K562 (cell line): ENCODE results near the gene UBA1. TPM values are rescaled to one million over a fixed set of nuclear protein-coding genes. Genes with fewer than 3 reads are reported as not detected.

Source experiments
- ATF7 ChIP-seq: fragments of 450-650 bp; IDR thresholded peaks from 2 replicates; pipeline ENCODE4 v1.7.1; 2014; ENCODE audit warnings: mild to moderate bottlenecking, moderate library complexity
- BCOR ChIP-seq: fragments of 450-650 bp; IDR thresholded peaks from 2 replicates; pipeline ENCODE4 v1.6.1; 2016
- BHLHE40 ChIP-seq: IDR thresholded peaks from 2 replicates; pipeline ENCODE4 v1.6.1; 2011; ENCODE audit warnings: low read length, improper control_type of control experiment
- CXXC5 ChIP-seq: fragments of 250-450 bp; sonication (Bioruptor Pico); IDR thresholded peaks from 2 replicates; pipeline ENCODE4 v1.8.0; 2022; ENCODE audit warnings: inconsistent platforms, mild to moderate bottlenecking, moderate library complexity
- ETV6 ChIP-seq, 3 experiments: fragments of 150-350 bp in 1 of 3; sonication (generic) in 1 of 3; formaldehyde crosslinking in 1 of 3; IDR thresholded peaks; 2 replicates each; pipeline versions ENCODE4 v1.6.1 to v1.8.0; 2014 to 2022; ENCODE audit warnings: borderline replicate concordance in 2 of 3, low read depth in 2 of 3, antibody characterized with exemption in 1 of 3, low read length in 1 of 3, mild to moderate bottlenecking in 1 of 3, missing genetic modification reagents in 1 of 3
- EZH2 ChIP-seq: IDR thresholded peaks from 2 replicates; pipeline ENCODE4 v1.6.1; 2012; ENCODE audit warnings: low read depth, mild to moderate bottlenecking, inconsistent platforms, low read length, borderline replicate concordance
- FIP1L1 ChIP-seq: fragments of 200-400 bp; formaldehyde crosslinking; IDR thresholded peaks from 2 replicates; pipeline ENCODE4 v1.6.1; 2018; ENCODE audit warnings: mild to moderate bottlenecking, low read depth, low read length; ENCODE audit not compliant: poor library complexity, severe bottlenecking
- HMGN3 ChIP-seq: IDR thresholded peaks from 2 replicates; pipeline ENCODE4 v1.6.1; 2011; ENCODE audit warnings: borderline replicate concordance, low read depth, mild to moderate bottlenecking, mixed read lengths, low read length; ENCODE audit not compliant: insufficient read length; ENCODE audit errors: extremely low read depth
- KDM1A ChIP-seq, 2 experiments: fragments of 450-650 bp; IDR thresholded peaks; 2 replicates each; pipeline ENCODE4 v1.6.1; 2016; ENCODE audit warnings: mild to moderate bottlenecking in 2 of 2
- KDM2B ChIP-seq: fragments of 250-450 bp; sonication (Bioruptor Pico); IDR thresholded peaks from 2 replicates; pipeline ENCODE4 v1.8.0; 2021; ENCODE audit warnings: mild to moderate bottlenecking, moderate library complexity
- MAFF ChIP-seq: IDR thresholded peaks from 2 replicates; pipeline ENCODE4 v1.6.1; 2012; ENCODE audit warnings: low read length, improper control_type of control experiment
- MAFK ChIP-seq: IDR thresholded peaks from 2 replicates; pipeline ENCODE4 v1.6.1; 2011; ENCODE audit warnings: low read length, improper control_type of control experiment
- MTA2 ChIP-seq: fragments of 450-650 bp; IDR thresholded peaks from 2 replicates; pipeline ENCODE4 v1.6.1; 2016; ENCODE audit warnings: low read depth
- MYC ChIP-seq, 2 experiments: fragments of 250-450 bp in 1 of 2; sonication (Bioruptor Pico) in 1 of 2; IDR thresholded peaks; 2 replicates each; pipeline versions ENCODE4 v1.5.1 to v1.6.1; 2012 to 2021; ENCODE audit warnings: low read depth in 2 of 2, borderline replicate concordance in 1 of 2, improper control_type of control experiment in 1 of 2, low read length in 1 of 2, mild to moderate bottlenecking in 1 of 2, moderate library complexity in 1 of 2
- POLR2A ChIP-seq: fragments of 450-650 bp; conservative IDR thresholded peaks from 2 replicates; pipeline ENCODE4 v1.6.1; 2016
- RBFOX2 ChIP-seq: fragments of 200-400 bp; formaldehyde crosslinking; IDR thresholded peaks from 2 replicates; pipeline ENCODE4 v1.6.1; 2017; ENCODE audit warnings: low read depth, mild to moderate bottlenecking, low read length, moderate library complexity
- RBM25 ChIP-seq: fragments of 200-400 bp; formaldehyde crosslinking; IDR thresholded peaks from 2 replicates; pipeline ENCODE4 v1.6.1; 2018; ENCODE audit warnings: low read length, low read depth, moderate library complexity; ENCODE audit not compliant: severe bottlenecking
- RNF2 ChIP-seq: sonication (generic); IDR thresholded peaks from 2 replicates; pipeline ENCODE4 v1.6.1; 2016
- SIX5 ChIP-seq, 2 experiments: IDR thresholded peaks; 2 replicates each; pipeline ENCODE4 v1.6.1; 2011; ENCODE audit warnings: low read length in 2 of 2, borderline replicate concordance in 1 of 2, low read depth in 1 of 2, mild to moderate bottlenecking in 1 of 2, moderate library complexity in 1 of 2; ENCODE audit not compliant: insufficient read depth in 1 of 2
- SMARCE1 ChIP-seq: fragments of 450-650 bp; IDR thresholded peaks from 2 replicates; pipeline ENCODE4 v1.7.1; 2016; ENCODE audit warnings: mild to moderate bottlenecking
- SOX6 ChIP-seq: fragments of 450-650 bp; IDR thresholded peaks from 2 replicates; pipeline ENCODE4 v1.6.1; 2014; ENCODE audit warnings: mild to moderate bottlenecking
- XRCC4 ChIP-seq: IDR thresholded peaks from one replicate; pipeline ENCODE4 v1.6.1; 2011; ENCODE audit not compliant: insufficient read depth, insufficient read length; ENCODE audit errors: extremely low read depth
- ZNF57 ChIP-seq: fragments of 450-650 bp; formaldehyde crosslinking; IDR thresholded peaks from 2 replicates; pipeline ENCODE4 v1.4.0; 2020; ENCODE audit warnings: mild to moderate bottlenecking, moderate library complexity
- ZNF75A ChIP-seq: fragments of 450-650 bp; formaldehyde crosslinking; IDR thresholded peaks from 2 replicates; pipeline ENCODE4 v1.4.0; 2020; ENCODE audit warnings: mild to moderate bottlenecking
- polyA plus RNA-seq, 8 experiments: library from polyadenylated mRNA; depleted of rRNA in 4 of 8; stranded (reverse) in 5 of 8; unstranded in 3 of 8; fragments of >200 nt; fragmentation: Nextera tagmentation in 2 of 8; fragmentation: Illumina TruSeq in 1 of 8; extraction: Ambion mirVana in 2 of 8; extraction: Trizol in 1 of 8; gene quantifications; 2 replicates each; pipeline versions ENCODE4 v1.2.1 to v1.2.3, GENCODE V29; 2011 to 2014; ENCODE audit warnings: inconsistent platforms in 1 of 8, missing spikeins in 1 of 8
- total RNA-seq, 7 experiments: library from RNA; depleted of rRNA in 6 of 7; stranded (reverse); fragments of >200 nt in 6 of 7; fragmentation: Illumina TruSeq in 2 of 7; extraction: Trizol in 2 of 7; gene quantifications; 2 replicates each; pipeline versions ENCODE4 v1.2.1 to v1.2.3, GENCODE V29; 2011 to 2021; ENCODE audit warnings: low replicate concordance in 1 of 7
- TF ChIP-seq, protein P1 (sequence below): fragments of 450-650 bp; IDR thresholded peaks from 2 replicates; pipeline ENCODE4 v1.6.1; 2014; ENCODE audit warnings: low read depth, mild to moderate bottlenecking, moderate library complexity, borderline replicate concordance

Gene UBA1
- total and polyA plus RNA-seq, 9 of the 15 experiments (the other 6 are each of a cell fraction or from before 2014, with no cell fraction given), result 32.0 to 174 (median 93.6) TPM

GRCh38 chrX:47190445-47191269 is 3.0 kb upstream of the UBA1 start (continued):
- TF ChIP-seq MYC (IDR thresholded peaks at IDR 0.05; ENCODE audit: low read depth, low read length), result peak; percentile 89
- no peak for TF ChIP-seq MYC (CRISPR knock-in tag; IDR thresholded peaks at IDR 0.05; ENCODE audit: borderline replicate concordance, low read depth)
- peak; percentile 84 for TF ChIP-seq RBM25
- TF ChIP-seq SIX5 (IDR thresholded peaks at IDR 0.05; ENCODE audit: borderline replicate concordance in 1 of 2, insufficient read depth in 1 of 2, low read depth in 1 of 2, low read length in 2 of 2), result peak; percentile 83 to 90
- TF ChIP-seq MAFK, result no peak
- peak; percentile 74 for TF ChIP-seq RBFOX2
- TF ChIP-seq KDM2B (CRISPR knock-in tag), result no peak
- no peak for TF ChIP-seq HMGN3
- TF ChIP-seq XRCC4, result no peak
- TF ChIP-seq BHLHE40, result peak; percentile 88
- peak; percentile 98 for TF ChIP-seq ATF7
- no peak for TF ChIP-seq FIP1L1
- no peak; the same call in 1 of the 2 replicates for TF ChIP-seq MAFF
- TF ChIP-seq ETV6 (IDR thresholded peaks at IDR 0.05; ENCODE audit: borderline replicate concordance in 1 of 2, low read depth in 2 of 2, low read length in 1 of 2), result no peak
- TF ChIP-seq ETV6 (CRISPR knock-in tag; IDR thresholded peaks at IDR 0.05; ENCODE audit: borderline replicate concordance), result no peak
- peak; percentile 39; the same call in 1 of the 2 replicates for TF ChIP-seq RNF2
- peak; percentile 62 for TF ChIP-seq POLR2A
- no peak for TF ChIP-seq SOX6
- TF ChIP-seq, protein P1, sequence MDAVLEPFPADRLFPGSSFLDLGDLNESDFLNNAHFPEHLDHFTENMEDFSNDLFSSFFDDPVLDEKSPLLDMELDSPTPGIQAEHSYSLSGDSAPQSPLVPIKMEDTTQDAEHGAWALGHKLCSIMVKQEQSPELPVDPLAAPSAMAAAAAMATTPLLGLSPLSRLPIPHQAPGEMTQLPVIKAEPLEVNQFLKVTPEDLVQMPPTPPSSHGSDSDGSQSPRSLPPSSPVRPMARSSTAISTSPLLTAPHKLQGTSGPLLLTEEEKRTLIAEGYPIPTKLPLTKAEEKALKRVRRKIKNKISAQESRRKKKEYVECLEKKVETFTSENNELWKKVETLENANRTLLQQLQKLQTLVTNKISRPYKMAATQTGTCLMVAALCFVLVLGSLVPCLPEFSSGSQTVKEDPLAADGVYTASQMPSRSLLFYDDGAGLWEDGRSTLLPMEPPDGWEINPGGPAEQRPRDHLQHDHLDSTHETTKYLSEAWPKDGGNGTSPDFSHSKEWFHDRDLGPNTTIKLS, result peak; percentile 51; the same call in 1 of the 2 replicates
- no peak for TF ChIP-seq MTA2
- TF ChIP-seq ZNF75A (CRISPR knock-in tag), result no peak
- TF ChIP-seq KDM1A (IDR thresholded peaks at IDR 0.05), result peak; percentile 10 to 48; a peak in 1 of 4 replicates
- TF ChIP-seq BCOR, result peak; percentile 90
- no peak for TF ChIP-seq EZH2
- no peak for TF ChIP-seq ZNF57 (CRISPR knock-in tag)
- TF ChIP-seq SMARCE1, result no peak
- TF ChIP-seq CXXC5 (CRISPR knock-in tag), result peak; percentile 18; the same call in 1 of the 2 replicates
